Endothelial cell of umbilical vein (primary cell): ENCODE data around the gene EVI2B. TPM values are rescaled to one million over a fixed set of nuclear protein-coding genes. Genes with fewer than 3 reads are reported as not detected.

Source experiments
- BruUV-seq: library from RNA; stranded (reverse); fragments of 400-500 nt; replicated peaks from 2 replicates; lab custom pipeline; 2021; lab: Mats Ljungman, UMichigan
- CTCF ChIA-PET: fragments of 300-600, 350-600 bp; sonication (Branson Sonifier 250); formaldehyde crosslinking; loops from one replicate; lab custom pipeline; 2021; ENCODE audit warnings: antibody characterized with exemption, inconsistent platforms; lab: Charles Lee
- POLR2A ChIA-PET: fragments of 300-600, 350-600 bp; sonication (Branson Sonifier 250); formaldehyde crosslinking; loops from one replicate; lab custom pipeline; 2021; ENCODE audit warnings: antibody characterized with exemption, inconsistent platforms; lab: Charles Lee
- DNase-seq: peaks from one replicate; pipeline ENCODE4 v3.0.0-alpha.2; 2011; ENCODE audit warnings: low read depth, low spot score
- FAIRE-seq: peaks from 2 replicates; lab custom pipeline; 2011; peaks lifted over from hg19 to GRCh38; lab: Jason Lieb, UNC
- H2AFZ ChIP-seq: 2 replicates; pipeline ENCODE4 v1.6.0; 2012; ENCODE audit warnings: low read depth, low read length, control low read depth, inconsistent platforms
- H3K27ac ChIP-seq: 2 replicates; pipeline ENCODE4 v1.5.1; 2011; ENCODE audit warnings: low read depth, mild to moderate bottlenecking, control low read depth, low read length, moderate library complexity; ENCODE audit not compliant: insufficient read depth
- H3K27me3 ChIP-seq, 2 experiments: 2 replicates each; pipeline versions ENCODE4 v1.6.0 to v1.6.1; 2011; ENCODE audit warnings: low read length in 2 of 2, mixed read lengths in 1 of 2; ENCODE audit not compliant: control insufficient read depth in 2 of 2, insufficient read depth in 2 of 2
- H3K36me3 ChIP-seq, 2 experiments: 2 replicates in 1 of 2; 3 replicates in 1 of 2; pipeline ENCODE4 v1.5.1; 2011; ENCODE audit warnings: low read length in 2 of 2, mild to moderate bottlenecking in 1 of 2, moderate library complexity in 1 of 2; ENCODE audit not compliant: control insufficient read depth in 2 of 2, insufficient read depth in 2 of 2; ENCODE audit errors: extremely low read depth in 1 of 2
- H3K4me1 ChIP-seq: 3 replicates; pipeline ENCODE4 v1.5.1; 2011; ENCODE audit warnings: mild to moderate bottlenecking, low read length; ENCODE audit not compliant: control insufficient read depth, insufficient read depth; ENCODE audit errors: extremely low read depth
- H3K4me2 ChIP-seq: 2 replicates; pipeline ENCODE4 v1.6.1; 2011; ENCODE audit warnings: low read length, control low read depth, mixed read lengths; ENCODE audit not compliant: insufficient read depth
- H3K4me3 ChIP-seq, 3 experiments: fragments of 200-600 bp in 1 of 3; sonication (generic), shearing (Covaris generic) in 1 of 3; replicated peaks in 1 of 3; 2 replicates each; pipeline ENCODE4 v1.5.1; 2011 to 2016; ENCODE audit warnings: control low read depth in 3 of 3, low read length in 3 of 3, mild to moderate bottlenecking in 2 of 3, inconsistent platforms in 1 of 3, low read depth in 1 of 3, moderate library complexity in 1 of 3; ENCODE audit not compliant: insufficient read depth in 1 of 3
- H3K79me2 ChIP-seq: 2 replicates; pipeline ENCODE4 v1.6.0; 2012; ENCODE audit warnings: low read length, inconsistent platforms; ENCODE audit not compliant: control insufficient read depth, insufficient read depth
- H3K9ac ChIP-seq: replicated peaks from 2 replicates; pipeline ENCODE3; 2011; ENCODE audit warnings: low read length, control low read depth; ENCODE audit not compliant: insufficient read depth; ENCODE audit errors: extremely low read depth
- H3K9me1 ChIP-seq: replicated peaks from 3 replicates; pipeline ENCODE4 v1.6.0; 2011; ENCODE audit warnings: mild to moderate bottlenecking, low read length; ENCODE audit not compliant: control insufficient read depth, insufficient read depth; ENCODE audit errors: extremely low read depth
- H3K9me3 ChIP-seq: replicated peaks from 2 replicates; pipeline ENCODE4 v1.5.1; 2012; ENCODE audit warnings: low read length, inconsistent platforms; ENCODE audit not compliant: control insufficient read depth, insufficient read depth
- H4K20me1 ChIP-seq: replicated peaks from 2 replicates; pipeline ENCODE3; 2011; ENCODE audit warnings: mild to moderate bottlenecking, low read length; ENCODE audit not compliant: control insufficient read depth, insufficient read depth; ENCODE audit errors: extremely low read depth
- CTCF ChIP-seq, 2 donors: IDR thresholded peaks; 1 replicate in 1 of 2; 2 replicates in 1 of 2; pipeline ENCODE4 v1.5.1; 2011; ENCODE audit warnings: low read length in 2 of 2, mild to moderate bottlenecking in 2 of 2, moderate library complexity in 2 of 2, control low read depth in 1 of 2, inconsistent platforms in 1 of 2, low read depth in 1 of 2; ENCODE audit not compliant: insufficient read depth in 1 of 2; ENCODE audit errors: extremely low read depth in 1 of 2
- EZH2 ChIP-seq: IDR thresholded peaks from 2 replicates; pipeline ENCODE4 v1.6.1; 2012; ENCODE audit warnings: borderline replicate concordance, low read depth, mild to moderate bottlenecking, moderate library complexity, low read length, inconsistent platforms; ENCODE audit not compliant: severe bottlenecking
- FOS ChIP-seq: IDR thresholded peaks from 2 replicates; pipeline ENCODE4 v1.6.1; 2011; ENCODE audit warnings: mild to moderate bottlenecking, low read length, moderate library complexity, borderline replicate concordance; ENCODE audit not compliant: insufficient read depth
- GATA2 ChIP-seq: IDR thresholded peaks from 2 replicates; pipeline ENCODE4 v1.7.0; 2011; ENCODE audit warnings: low read depth, mild to moderate bottlenecking, moderate library complexity, mixed read lengths, low read length; ENCODE audit not compliant: insufficient read length, insufficient read depth
- JUN ChIP-seq: IDR thresholded peaks from 2 replicates; pipeline ENCODE4 v1.6.1; 2011; ENCODE audit warnings: borderline replicate concordance, low read depth; ENCODE audit not compliant: insufficient read length, insufficient read depth
- MAX ChIP-seq: IDR thresholded peaks from 2 replicates; pipeline ENCODE4 v1.6.1; 2011; ENCODE audit not compliant: insufficient read depth, insufficient read length
- MYC ChIP-seq: IDR thresholded peaks from one replicate; pipeline ENCODE4 v1.6.1; 2011; ENCODE audit warnings: mild to moderate bottlenecking, low read depth, low read length
- POLR2A ChIP-seq: IDR thresholded peaks from 2 replicates; pipeline ENCODE4 v1.6.1; 2012; ENCODE audit warnings: low read depth, mild to moderate bottlenecking, control low read depth, low read length
- POLR2AphosphoS5 ChIP-seq: IDR thresholded peaks from 2 replicates; pipeline ENCODE4 v1.6.1; 2012; ENCODE audit warnings: low read depth, mild to moderate bottlenecking, control low read depth, low read length, moderate library complexity; ENCODE audit not compliant: insufficient read depth
- dilution Hi-C: fragments of 300-500 bp; cut with MboI; formaldehyde crosslinking; loops from one replicate; pipeline ENCODE4 v1.15.0; 2019; ENCODE audit warnings: low sequenced_read_pairs; ENCODE audit not compliant: extremely low pct_ligation_motif_present
- intact Hi-C: fragments of 100-400 bp; cut with micrococcal nuclease; formaldehyde crosslinking; loops from one replicate; pipeline ENCODE4 v1.10.0; 2022
- polyA plus RNA-seq, 4 experiments: library from polyadenylated mRNA; depleted of rRNA in 3 of 4; stranded (reverse) in 3 of 4; unstranded in 1 of 4; fragments of >200 nt; gene quantifications; 2 replicates each; pipeline versions ENCODE4 v1.2.1 to v1.2.3, GENCODE V29; 2011 to 2012; ENCODE audit warnings: missing spikeins in 1 of 4
- total RNA-seq: library from RNA; stranded (reverse); gene quantifications from 2 replicates; pipeline ENCODE4 v1.2.3, GENCODE V29; 2021

The EVI2B gene
- total and polyA plus RNA-seq, 2 donors (not counting 3 experiments of a cell fraction or from before 2014, with no cell fraction given) = 1.7 to 1.9 TPM

- POLR2A ChIA-PET = no interaction called here
Observed at GRCh38 chr17:31307640-31308039, 6.2 kb downstream of the EVI2B start.

More at GRCh38 chr17:31307640-31308039, 6.2 kb downstream of the EVI2B start:
- FAIRE-seq = no peak
- no peaks in the 10 kb centered on the region for H3K9me1 ChIP-seq
- H3K27me3 ChIP-seq = no peaks in the 10 kb centered on the region
- TF ChIP-seq GATA2 = no peak
- no peak for TF ChIP-seq POLR2A
- TF ChIP-seq POLR2AphosphoS5 = no peak
- no peak for TF ChIP-seq CTCF (IDR thresholded peaks at IDR 0.05; ENCODE audit: extremely low read depth in 1 of 2, insufficient read depth in 1 of 2, low read depth in 1 of 2, low read length in 2 of 2)
- TF ChIP-seq JUN = no peak
- no peak for TF ChIP-seq MYC
- TF ChIP-seq EZH2 = no peak
- no peak for TF ChIP-seq MAX
- no peak for TF ChIP-seq FOS
- H3K9ac ChIP-seq = no peak overlapping the region
- no peaks in the 10 kb centered on the region for H3K36me3 ChIP-seq
- H4K20me1 ChIP-seq = no peaks in the 10 kb centered on the region
- H3K27ac ChIP-seq = no peak overlapping the region
- dilution Hi-C loops (no loop called here), intact Hi-C loops (no loop called here)
- H2AFZ ChIP-seq = no peak overlapping the region
- no peak overlapping the region for H3K4me3 ChIP-seq
- CTCF ChIA-PET = no interaction called here
- no TSS peak for BruUV-seq
- DNase-seq = no peak
- peaks cover 5% of the 10 kb centered on the region for H3K79me2 ChIP-seq
- H3K9me3 ChIP-seq = no peaks in the 10 kb centered on the region
- H3K4me2 ChIP-seq = no peak overlapping the region
- H3K4me1 ChIP-seq = peaks cover 2% of the 10 kb centered on the region
